NCI-H2196 (cell line): Measurements from ENCODE around the gene CNPPD1.
"Not testable (repeated sequence)": the region's sequence is repeated elsewhere in the genome, so short reads cannot be mapped to it uniquely, and the experiment has no call there.

Source experiments
- DNase-seq: peaks from one replicate; lab custom pipeline; 2025; ENCODE audit not compliant: unreplicated experiment; lab: John Stamatoyannopoulos, UW

CNPPD1 gene

GRCh38 chr2:219209236-219210195 is 32.8 kb upstream of the CNPPD1 start:
- DNase-seq, result no peak

DNA sequence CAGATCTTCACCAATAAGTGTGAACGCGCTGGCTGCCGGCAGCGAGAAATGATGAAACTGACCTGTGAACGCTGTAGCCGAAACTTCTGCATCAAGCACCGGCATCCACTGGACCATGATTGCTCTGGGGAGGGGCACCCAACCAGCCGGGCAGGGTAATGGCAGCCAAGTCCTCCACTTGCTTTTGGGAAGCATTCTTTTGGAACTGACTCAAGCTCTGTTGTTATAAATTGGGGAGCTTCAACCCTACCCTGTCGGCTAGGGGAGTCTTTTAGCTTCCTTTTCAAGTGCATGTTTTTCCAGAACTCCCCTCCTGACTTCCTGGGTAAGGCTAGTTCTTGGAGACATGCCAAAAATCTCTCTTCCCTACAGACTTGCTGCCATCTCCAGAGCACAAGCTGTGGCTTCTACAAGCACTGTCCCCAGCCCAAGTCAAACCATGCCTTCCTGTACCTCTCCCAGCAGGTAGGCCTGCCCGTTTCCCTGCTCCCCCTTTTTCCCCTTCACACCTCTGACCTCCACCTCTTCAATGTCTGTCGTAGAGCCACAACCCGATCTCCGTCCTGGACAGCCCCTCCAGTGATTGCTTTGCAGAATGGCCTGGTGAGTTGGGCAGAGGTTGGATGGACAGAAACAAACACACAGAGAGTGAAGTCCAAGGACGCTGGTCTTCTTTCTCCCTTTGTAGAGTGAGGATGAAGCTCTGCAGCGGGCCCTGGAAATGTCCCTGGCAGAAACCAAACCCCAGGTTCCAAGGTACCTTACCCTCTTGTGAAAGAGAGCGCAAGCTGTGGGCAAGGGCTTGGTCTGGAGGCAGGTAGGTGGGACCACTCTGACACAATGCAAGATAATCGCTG is 31.4 kb upstream of the CNPPD1 start:
- DNase-seq, result no peak

GRCh38 chr2:219207134-219207883 is 30.6 kb upstream of the CNPPD1 start:
- no peak for DNase-seq

DNA sequence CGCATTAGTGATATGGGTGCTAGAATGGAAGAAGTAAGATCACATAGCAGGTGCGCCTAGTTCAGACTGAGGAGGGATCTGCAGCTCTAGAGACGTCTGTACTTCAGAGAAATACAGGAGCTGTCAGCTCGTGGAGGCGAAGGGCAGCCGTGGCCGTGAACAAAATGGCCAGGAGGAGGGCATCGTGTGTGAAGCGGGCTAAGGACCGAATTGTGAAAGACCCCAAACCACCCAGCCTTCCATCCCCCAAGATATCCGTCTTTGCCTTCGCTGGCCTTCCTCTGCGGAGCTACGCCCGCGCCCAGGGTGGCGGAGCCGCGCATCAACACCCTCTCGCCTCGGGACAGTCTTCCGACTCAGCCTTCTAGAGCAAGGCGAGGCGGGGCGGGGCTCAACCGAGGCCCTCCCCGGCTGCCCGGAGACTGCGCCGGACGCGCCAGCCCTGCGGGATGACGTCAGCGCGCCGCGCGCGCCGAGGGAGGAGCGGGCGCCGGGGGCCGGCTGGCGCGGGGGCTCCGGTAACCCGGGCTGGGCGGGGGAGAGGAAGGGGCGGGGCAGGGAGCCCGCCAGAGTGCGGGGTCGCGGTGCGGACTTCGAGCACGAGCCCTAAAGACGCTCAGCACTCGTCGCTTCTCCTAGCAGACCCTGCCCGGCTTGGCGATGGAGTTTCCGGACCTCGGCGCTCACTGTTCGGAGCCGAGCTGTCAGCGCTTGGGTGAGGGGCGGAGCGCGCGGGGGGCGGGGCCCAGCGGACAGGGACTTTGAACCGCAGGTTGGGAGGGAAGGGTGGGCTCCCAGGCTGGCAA is 29.8 kb upstream of the CNPPD1 start, which contains the start of gene ZFAND2B:
ZFAND2B (plus strand) TSS at position 455 of the 806 bp plus-strand sequence; CDS start at position 661, 206 bp downstream.
- peak; percentile 94 for DNase-seq

DNA sequence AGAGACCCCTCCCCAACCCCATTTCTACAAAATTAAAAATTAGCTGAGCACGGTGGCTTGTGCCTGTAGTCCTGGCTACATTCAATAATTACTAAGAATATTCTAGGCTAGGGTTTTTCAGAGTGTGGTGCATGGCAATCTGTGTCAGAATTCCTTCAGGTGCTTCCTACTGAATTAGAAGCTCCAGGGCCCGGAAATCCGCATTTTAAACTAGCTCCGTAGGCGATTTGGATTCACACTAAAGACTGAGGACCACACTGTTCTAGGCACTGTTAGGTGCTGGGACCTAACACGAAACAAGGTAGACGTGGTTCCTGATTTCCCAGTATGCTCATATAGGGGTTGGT is 29.2 kb upstream of the CNPPD1 start:
- no peak for DNase-seq

DNA sequence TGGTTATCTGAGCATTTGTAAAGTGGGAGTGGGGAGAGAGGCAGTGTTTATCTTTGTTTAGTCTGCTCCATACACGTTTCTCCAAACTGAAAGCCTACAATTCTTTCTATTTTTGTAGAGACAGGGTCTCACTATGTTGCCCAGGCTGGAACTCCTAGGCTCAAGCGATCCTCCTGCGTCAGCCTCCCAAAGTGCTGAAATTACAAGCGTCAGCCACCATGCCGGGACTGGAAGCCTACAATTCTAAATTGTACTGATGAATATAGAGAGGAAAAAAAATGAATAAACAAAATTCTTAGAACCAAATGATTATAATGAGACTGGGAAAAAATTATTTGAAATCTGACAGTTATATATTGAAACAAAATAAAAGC is 28.4 kb upstream of the CNPPD1 start:
- no peak for DNase-seq

DNA sequence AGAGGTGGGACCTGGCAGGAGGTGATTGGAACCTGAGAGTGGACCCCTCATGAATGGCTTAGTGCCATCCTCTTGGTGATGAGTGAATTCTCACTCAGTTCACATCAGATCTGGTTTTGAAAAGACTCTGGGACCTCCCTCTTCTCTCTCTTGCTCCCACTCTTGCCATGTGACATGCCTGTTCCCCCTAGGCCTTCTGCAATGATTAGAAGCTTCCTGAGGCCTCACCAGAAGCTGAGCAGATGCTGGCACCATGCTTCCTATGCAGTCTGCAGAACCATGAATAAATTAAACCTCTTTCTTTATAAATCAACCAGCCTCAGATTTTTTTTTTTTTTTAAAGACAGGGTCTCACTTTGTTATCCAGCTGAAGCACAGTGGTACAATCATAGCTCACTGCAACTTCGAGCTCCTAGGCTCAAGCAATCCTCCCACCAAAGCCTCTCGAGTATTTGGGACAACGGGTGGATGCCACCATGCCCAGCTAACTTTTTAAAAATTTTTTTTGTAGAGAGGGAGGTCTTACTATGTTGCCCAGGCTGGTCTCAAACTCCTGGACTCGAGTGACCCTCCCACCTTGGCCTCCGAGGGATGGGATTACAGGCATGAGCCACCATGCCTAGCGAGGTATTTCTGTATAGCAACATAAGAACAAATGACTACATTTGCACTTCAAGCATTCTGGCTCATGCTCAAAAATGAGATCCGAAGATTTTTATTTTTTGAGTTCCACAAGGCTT is 27.9 kb upstream of the CNPPD1 start:
- no peak for DNase-seq

GRCh38 chr2:219201331-219201730 is 24.6 kb upstream of the CNPPD1 start:
- DNase-seq, result not testable (repeated sequence)

DNA sequence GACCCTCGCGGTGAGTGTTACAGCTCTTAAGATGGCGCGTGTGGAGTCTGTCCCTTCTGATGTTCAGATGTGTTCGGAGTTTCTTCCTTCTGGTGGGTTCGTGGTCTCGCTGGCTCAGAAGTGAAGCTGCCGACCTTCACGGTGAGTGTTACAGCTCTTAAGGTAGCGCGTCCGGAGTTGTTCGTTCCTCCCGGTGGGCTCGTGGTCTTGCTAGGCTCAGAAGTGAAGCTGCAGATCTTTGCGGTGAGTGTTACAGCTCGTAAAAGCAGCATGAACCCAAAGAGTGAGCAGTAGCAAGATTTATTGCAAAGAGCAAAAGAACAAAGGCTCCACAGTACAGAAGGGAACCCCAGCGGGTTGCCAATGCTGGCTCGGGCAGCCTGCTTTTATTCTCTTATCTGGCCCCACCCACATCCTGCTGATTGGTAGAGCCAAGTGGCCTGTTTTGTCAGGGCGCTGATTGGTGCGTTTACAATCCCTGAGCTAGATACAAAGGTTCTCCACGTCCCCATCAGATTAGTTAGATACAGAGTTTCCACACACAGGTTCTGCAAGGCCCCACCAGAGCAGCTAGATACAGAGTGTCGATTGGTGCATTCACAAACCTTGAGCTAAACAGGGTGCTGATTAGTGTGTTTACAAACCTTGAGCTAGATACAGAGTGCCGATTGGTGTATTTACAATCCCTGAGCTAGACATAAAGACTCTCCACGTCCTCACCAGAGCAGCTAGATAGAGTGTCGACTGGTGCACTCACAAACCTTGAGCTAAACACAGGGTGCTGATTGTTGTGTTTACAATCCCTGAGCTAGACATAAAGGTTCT is 24.0 kb upstream of the CNPPD1 start:
- not testable (repeated sequence) for DNase-seq

DNA sequence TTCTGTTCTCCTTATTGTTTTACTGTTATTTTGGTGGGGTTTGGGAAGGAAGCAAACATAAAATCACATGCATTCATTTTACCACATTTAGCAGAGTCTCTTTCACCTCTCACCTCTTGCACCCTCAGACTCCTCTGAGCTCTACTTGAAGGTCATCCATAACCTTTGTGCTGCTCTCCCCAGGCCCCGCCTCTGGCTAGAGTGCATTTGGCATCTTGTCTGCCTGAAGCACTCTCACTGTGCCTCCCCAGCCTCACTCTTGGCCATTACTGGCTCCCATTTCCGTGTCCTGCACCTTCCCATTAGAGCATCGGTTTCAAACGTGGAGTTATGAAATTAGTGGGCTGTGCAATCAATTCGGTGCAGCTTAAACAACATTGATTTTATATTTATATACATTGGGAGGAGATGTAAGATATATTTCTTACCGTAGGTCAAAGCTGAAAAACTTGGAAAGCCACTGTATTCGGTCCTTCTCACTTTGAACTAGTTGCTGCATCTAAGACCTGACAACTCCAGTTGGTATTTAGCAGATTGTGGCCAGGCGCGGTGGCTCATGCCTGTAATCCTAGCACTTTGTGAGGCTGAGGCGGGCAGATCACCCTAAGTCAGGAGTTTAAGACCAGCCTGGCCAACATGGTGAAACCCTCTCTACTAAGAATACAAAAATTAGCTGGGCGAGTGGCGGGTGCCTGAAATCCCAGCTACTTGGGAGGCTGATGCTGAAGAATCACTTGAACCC is 22.9 kb upstream of the CNPPD1 start:
- DNase-seq, result no peak

- no peak for DNase-seq
Measured at GRCh38 chr2:219198974-219199373, 22.2 kb upstream of the CNPPD1 start.

DNA sequence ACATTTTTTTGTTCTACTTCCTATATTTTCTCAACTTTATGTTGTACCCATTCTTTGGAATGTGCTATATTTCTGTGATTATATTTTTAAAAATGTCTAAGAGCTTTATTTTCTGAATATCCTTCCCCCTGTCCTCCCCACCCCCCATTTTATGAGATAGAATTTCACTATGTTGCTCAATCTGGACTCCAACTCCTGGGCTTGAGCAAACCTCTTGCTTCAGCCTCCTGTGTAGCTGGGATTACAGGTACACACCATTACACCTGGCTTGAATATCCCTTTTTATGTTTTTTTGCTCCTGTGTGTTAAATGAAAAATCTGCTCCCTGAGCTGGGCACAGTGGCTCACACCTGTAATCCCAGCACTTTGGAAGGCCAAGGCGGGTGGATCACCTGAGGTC is 20.7 kb upstream of the CNPPD1 start:
- DNase-seq, result no peak

DNA sequence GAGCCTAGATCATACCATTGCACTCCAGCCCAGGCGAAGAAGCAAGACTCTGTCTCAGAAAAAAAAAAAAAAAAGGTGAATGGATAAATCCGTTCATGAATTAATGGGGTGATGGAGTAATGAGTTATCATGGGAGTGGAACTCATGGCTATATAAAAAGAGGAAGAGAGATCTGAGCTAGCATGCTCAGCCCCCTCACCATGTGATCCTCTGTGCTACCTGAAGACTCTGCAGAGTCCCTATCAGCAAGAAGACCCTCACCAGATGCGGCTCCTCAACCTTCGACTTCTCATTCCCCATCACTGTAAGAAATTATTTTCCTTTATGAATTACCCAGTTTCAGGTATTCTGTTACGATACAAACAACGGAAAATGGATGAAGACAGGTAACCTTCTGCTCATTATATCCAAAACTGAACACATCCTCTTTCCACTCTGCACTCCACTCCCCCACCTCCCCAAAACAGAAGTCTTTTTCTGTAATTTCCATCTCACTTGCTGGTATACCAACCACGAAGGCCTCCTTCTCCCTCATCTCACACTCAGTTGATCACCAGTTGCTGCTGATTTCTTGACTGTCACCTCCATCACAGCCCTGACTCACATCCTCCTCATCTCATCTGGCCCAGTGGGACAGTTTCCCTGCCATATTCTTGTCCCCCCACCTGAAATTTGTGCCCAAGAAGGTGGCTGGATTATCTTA is 10.2 kb upstream of the CNPPD1 start:
- DNase-seq, result no peak

GRCh38 chr2:219184121-219184520 is 7.4 kb upstream of the CNPPD1 start:
- DNase-seq, result no peak

DNA sequence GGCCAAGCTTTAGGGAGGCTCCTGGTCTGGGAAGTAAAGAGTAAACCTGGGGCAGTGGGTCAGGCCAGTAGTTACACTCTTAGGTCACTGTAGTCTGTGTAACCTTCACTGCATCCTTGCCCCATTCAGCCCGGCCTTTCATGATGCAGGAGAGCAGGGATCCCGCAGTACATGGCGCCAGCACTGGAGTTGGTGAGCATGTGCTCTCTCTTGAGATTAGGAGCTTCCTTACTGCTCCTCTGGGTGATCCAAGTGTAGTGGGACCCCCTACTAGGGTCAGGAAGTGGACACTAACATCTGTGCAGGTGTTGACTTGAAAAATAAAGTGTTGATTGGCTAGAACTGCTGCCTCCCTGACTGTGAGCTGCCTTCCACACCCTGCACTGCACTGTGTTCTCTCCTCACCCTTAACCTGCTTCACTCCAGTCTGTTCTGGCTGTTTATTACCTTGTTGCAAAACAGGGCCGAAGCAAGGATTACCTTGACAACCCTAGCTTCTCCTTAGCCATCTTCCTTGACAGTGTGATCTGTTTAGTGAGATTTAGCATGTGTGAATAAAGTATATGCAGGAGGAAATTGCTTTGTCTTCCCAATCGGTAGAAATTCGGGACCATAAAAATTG is 6.5 kb upstream of the CNPPD1 start:
- no peak for DNase-seq

DNA sequence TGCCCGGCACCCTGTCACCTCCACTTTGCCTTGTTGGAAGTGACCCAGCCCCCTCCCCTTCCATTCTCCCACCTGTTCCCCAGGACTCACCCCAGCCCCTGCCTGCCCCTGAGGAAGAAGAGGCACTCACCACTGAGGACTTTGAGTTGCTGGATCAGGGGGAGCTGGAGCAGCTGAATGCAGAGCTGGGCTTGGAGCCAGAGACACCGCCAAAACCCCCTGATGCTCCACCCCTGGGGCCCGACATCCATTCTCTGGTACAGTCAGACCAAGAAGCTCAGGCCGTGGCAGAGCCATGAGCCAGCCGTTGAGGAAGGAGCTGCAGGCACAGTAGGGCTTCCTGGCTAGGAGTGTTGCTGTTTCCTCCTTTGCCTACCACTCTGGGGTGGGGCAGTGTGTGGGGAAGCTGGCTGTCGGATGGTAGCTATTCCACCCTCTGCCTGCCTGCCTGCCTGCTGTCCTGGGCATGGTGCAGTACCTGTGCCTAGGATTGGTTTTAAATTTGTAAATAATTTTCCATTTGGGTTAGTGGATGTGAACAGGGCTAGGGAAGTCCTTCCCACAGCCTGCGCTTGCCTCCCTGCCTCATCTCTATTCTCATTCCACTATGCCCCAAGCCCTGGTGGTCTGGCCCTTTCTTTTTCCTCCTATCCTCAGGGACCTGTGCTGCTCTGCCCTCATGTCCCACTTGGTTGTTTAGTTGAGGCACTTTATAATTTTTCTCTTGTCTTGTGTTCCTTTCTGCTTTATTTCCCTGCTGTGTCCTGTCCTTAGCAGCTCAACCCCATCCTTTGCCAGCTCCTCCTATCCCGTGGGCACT is 5.8 kb upstream of the CNPPD1 start:
- DNase-seq, result no peak
